ENCODE results near the gene NKAIN2. TPM values are rescaled to one million over a fixed set of nuclear protein-coding genes. Genes with fewer than 3 reads are reported as not detected.

NKAIN2 gene
- total RNA-seq, 1 experiment from 2014 or later: 0.15 TPM

DNA sequence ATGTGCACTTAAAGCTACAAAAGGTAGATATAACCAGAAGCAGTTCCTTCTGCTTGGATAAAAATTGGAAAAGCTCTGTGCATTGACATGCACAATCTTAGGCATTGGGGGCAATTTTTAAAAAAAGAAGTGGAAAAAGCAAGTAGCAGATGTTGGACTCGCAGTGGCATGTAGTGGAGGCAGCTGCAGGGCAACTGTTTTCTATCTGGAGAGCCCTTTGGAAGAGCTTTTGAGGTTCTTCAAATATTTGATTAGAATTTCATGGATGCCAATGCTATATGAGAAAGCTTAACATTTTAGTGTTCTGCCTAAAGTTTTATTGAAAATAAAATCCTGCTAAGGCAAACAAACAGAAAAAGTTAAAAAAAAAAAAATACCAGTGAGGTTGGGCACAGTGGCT, 770.3 kb downstream of the NKAIN2 start:
- no peak for DNase-seq (ENCODE audit: low read depth)

DNA sequence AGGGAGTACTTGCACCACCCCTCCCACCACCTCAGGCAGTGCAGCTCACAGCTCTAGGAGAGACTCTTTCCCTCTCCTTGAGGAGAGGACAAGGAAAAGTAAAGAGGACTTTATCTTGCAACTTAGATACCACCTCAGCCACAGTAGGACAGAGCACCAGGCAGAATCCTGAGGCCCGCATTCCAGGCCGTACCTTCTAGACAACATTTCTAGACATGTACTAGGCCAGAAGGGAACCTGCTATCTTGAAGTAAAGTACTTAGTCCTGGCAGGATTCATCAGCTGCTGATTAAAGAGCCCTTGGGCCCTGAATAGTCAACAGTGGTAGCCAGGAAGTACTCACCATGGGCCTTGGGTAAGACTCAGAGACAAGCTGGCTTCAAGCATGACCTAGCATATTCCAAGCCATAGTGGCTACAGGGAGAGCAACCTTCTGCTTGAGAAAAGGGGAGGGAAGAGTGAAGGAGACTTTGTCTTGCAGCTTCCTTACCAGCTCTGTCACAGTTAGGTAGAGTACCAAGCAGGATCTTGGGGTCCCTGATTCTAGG, 774.1 kb downstream of the NKAIN2 start:
- DNase-seq (ENCODE audit: low read depth): no peak

DNA sequence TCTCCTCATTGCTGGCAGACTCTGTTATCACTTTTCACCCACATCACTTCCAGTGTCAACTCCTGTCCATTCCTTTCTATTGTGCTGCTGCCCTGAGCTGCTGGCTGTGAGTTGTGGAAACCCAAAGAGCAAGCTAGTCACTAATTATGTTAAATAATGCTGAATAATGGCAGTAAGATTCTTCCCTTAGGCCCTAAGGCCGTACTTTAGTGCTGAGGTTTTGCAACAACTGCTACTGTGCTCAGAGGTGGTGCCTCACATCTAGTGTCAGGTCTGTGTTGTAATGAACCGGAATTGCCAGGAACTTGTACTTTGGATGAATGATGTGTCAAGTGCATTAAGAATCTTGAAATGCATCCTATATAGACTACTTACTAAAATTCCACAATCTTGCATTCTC, 786.3 kb downstream of the NKAIN2 start:
- peak; percentile 10 for DNase-seq (ENCODE audit: low read depth)

DNA sequence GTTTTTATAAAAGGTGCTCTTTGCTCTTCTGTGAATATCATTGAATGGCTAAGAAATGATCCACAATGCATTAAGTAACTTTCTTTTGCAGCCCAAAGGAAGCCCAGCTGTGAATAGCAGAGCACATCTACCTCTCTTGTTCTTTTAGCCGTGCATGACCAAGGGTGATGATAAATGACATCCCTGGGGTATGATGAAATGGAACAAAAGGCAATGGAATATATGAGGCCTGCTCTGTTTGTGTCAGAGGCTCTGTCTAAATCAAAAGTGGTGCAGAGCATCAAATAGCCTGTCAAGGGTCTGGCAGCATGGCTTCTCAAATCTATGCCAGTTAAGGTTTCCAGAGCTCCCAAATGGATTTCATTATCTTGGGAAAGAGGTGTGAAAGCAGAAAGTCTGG, 796.0 kb downstream of the NKAIN2 start:
- no peak for DNase-seq (ENCODE audit: low read depth)

DNA sequence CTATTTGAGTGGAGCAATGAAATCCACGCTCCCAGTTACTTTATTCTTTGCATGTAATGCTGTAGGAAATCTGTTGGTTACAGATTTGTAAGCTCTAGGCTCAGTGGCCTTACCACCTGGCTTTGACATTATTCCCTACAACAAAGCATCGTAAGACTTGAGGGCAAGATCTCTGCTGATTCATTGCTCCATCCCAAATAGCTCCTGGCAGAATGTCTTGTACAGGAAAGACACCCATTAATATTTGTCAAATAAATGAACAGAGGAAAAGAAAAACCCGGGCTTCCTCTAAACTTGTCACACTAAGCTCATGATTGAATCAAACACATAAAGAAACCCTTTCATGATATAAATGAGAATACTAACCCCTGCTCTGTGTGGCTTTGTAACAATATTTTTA, 801.1 kb downstream of the NKAIN2 start:
- DNase-seq (ENCODE audit: low read depth): peak; percentile 3

DNA sequence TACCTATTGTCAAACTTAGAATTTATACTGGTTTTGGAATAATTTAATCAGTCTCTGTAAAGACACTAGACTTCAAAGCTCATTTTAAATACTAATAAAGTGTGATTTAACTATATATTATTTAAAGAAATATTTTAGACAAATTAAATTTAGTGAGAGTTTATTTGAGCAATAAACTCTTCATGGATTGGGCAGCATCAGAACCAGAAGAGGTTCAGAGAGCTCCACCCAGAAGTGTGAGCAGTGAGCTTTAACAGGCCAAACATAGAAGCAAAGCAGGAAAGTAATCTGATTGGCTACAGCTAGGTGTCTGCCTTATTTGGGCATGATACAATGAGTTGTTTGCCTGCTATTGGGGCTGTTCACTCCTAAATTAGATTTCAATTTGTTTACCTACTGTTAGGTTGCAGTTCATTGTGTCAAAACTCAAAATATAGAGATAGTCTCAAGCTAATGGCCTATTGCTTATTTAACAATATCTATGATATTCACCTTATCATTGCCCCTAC, 803.5 kb downstream of the NKAIN2 start:
- DNase-seq (ENCODE audit: low read depth): no peak

DNA sequence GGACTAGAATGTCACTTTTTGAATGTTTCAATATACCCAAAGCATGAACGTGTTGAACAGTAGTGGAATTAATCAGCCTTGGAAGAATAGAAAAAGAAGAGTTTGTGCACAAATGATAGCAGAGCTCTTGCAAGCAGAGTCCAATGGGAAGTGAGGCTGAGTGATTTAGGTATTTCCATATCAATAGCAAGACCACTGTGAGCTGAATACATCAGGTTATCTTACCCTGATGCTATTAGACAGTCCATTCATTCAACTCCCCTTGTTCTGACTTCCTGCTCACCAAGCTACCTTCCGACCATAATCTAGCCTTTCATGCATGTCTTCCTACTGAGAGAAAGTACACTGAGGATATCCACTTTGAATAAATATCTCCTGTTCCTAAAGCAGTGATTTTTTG, 809.4 kb downstream of the NKAIN2 start:
- no peak for DNase-seq (ENCODE audit: low read depth)

DNA sequence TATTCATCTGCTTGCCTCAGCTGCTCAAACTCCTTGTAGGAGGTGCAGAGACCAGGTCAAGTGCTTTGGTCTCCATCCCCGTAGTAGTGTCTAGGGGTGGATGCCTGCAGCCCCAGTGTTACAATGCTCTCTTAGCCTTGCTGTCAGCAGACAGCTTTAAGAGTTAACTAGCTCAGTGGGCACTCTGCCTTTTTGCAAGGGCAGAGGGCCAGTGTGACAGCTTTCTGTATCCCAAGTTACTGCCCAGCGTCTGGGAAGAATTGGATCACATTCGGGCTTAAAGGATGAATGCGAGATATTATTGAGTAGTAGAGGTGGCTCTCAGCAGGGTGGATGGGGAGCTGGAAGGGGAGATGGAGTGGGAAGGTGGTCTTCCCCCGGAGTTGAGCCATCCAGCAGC, 818.7 kb downstream of the NKAIN2 start:
- DNase-seq (ENCODE audit: low read depth): no peak

DNA sequence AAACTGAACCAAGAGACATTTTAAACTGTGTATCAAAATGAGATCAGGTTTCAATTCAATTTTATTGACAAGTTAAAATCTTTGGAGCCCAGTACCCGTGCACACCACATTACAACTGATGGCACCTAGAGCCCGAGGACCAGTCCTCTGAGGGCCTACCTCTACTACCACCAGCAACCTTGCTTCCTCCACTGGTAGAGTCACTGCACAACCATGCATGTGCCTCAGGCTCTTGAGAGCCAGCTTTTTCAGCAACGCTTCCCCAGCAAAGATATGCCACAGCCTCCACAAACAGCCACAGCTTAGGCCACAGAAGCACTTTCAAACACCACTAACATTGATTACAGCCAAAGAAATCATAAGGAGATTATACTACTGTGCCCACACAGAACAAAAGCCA, 830.0 kb downstream of the NKAIN2 start:
- no peak for DNase-seq (ENCODE audit: low read depth)

DNA sequence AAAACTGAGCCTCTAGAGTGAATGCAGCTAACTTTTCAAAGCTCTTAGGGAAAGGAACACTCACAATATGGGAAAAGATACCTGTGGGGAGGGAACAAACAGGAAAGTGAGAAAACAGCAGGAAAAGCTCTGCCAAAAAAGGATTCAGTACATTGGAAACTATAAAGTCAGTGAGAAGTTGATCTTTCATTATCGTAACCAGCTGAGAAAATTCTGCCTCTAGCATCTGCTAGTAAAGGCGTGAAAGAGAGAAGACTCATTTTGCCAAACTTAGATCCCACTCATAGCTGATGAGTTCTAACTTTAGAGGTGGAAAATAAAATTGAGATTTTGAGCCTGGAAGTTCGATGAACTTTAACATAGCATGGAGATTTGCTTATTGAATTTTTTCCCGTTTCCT, 836.8 kb downstream of the NKAIN2 start:
- no peak for DNase-seq (ENCODE audit: low read depth)

DNA sequence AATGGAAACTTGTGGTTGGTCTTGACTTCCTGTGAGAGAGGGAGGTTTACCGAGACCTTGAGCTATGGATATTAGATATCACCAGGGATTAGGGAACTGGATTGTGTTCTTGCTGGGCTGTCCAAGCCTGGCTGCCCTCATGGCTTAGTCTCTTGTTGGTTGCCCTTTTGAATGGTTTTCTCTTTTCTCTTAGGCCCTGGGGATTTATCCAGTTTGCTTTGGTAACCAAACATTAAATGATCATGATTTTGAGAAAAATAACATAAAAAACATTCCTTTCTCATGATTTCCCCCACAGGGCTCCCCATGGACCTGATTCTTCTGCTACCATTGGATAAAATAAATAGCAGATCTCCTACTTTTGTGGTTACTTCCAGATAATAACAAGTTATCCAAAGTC, 852.2 kb downstream of the NKAIN2 start:
- no peak for DNase-seq (ENCODE audit: low read depth)

DNA sequence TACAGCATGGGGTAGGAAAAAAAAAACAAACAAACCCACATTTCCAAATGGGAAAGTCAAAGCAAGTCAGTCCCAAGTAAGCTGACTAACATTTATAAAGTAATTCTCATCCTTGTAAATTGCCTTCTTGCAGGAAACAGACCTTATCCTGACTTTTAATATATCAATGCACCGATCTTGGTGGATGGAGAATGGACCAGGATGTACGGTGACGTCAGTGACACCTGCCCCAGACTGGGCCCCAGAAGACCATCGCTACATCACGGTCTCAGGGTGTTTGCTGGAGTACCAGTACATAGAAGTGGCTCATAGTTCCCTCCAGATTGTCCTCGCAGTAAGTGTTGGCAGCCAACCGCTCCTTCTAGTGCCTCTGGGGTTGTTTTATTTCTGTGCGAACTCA, 854.4 kb downstream of the NKAIN2 start:
- DNase-seq (ENCODE audit: low read depth): no peak

DNA sequence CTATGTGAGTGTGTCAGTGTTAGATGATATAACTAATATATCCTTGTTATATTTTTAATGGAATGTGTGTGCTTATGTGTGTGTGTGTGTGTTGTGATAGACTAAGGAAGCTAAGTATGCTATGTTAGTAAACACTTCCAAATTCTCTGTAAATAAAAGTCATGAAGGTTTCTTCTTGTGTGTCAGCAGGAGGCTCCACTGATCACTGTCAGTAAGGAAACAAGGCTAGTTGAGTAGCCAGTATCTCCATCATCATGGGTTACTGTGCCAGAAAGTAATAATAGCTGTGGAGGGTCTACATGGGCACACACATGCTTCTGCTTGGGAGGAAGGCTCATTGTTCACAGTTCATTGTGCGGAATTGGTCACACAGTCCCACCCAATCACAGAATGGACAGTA, 855.8 kb downstream of the NKAIN2 start:
- no peak for DNase-seq (ENCODE audit: low read depth)

DNA sequence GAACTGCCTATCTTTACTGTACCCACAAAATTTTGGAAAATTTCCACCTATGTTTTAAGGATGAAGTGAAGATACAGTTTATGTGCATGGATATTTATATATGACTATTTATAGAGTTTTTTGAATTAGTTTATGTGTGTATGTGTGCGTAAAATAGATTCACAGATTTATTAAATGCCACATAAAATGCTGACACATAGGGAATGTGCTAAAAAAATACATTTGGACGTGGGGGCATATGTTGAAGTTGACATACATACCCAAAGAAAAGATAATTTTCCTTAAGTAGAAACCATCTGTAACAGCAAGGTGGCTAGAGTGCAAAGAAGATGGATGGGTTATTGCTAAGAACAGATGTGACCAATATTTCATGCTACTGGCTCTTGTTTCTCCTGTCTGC, 856.5 kb downstream of the NKAIN2 start:
- no peak for DNase-seq (ENCODE audit: low read depth)

DNA sequence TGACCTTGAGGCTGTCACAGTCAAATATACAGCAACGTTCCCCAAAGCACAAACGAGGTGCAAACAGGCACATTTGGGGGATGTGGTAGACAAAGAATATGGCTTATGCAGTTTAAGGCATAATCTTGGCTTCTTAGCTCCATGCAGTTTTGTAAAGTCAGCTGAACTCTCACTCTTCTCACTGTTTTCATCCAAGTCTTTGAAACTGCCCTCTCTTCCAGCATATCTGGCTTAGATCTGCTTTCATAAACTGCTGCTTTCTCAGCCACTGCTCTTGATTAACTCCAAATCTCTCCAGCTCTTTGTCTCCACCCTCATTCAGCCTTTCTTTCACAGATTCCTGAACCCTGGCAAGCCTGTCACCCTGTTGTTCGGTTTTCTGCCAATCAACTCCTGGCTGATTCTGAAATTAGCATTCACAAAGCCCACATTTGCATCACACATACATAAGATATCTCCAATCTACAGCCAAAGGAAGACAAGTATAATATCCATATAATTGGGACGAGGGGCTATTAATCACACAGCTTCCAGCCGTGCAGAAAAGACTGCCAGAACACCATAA, 857.5 kb downstream of the NKAIN2 start:
- DNase-seq (ENCODE audit: low read depth): no peak

DNA sequence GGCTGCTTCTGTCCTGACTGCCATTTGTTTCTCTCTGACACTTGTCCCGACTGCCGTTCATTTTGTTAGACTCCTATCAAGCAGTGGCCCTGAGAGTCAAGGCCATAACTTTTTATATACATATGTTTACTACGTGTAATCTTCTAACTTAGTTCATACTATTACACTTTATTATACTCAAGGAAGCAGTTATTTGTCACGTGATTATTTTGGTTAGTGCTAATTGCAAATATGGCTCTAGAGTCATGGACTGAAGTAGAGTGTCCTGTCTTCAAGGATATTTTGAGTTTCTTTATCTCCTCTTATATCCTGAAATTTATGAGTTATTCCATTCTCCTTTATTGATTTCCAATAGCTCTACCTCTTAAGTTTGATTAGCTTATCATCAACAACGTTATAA, 864.4 kb downstream of the NKAIN2 start:
- no peak for DNase-seq (ENCODE audit: low read depth)

DNA sequence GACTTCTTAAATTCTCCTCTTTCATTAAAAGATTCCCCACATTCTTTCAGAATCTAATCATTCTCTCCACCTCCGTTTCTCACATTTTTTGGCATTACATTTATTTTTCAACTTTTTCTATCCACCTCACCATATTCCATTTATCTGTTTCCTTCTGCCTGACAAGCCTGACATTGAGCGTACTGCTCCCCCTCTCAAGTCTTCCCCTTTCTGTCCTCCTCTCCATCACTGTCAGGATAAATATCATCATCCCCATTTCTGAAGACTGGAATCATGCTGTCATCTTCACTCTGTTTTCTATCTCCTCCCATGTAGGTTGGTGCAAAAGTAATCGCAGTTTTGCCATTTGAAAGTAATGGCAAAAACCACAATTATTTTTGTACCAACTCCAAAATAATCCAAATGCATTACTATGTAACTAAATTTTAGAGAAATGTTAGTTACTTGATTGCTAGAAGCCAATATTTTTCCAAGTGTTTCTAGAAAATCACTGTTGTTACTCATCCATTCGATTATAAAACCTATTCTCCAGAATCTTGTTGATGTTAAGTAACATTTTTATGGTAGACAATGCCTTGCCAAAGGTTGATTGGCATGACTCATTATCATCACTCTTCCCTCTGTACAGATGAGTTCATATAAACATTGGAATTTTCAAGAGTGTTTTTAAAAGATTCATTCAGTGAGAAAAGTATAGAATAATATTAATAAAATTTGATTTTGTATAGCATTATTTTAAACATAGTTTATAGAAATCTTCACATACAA, 866.2 kb downstream of the NKAIN2 start:
- peak; percentile 35 for DNase-seq (ENCODE audit: low read depth)

DNA sequence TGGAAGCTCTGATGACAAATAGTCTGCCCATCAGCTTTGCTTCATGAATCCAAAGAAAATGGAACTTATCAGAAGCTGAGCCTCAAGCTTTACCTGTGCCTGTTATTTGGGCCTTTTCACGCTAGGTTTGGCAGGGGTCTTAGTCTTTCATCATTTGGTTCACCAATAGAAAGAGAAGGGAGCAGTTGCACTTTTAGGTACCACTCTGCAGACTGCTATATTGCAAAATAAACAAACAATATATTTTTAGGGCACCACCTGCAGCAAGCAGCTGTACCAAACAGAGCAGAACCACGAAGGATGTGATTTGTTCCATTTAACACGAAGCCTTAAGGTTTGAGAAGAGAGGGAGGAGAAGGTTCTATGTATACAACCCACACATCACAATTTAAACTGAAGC, 867.1 kb downstream of the NKAIN2 start:
- no peak for DNase-seq (ENCODE audit: low read depth)

DNA sequence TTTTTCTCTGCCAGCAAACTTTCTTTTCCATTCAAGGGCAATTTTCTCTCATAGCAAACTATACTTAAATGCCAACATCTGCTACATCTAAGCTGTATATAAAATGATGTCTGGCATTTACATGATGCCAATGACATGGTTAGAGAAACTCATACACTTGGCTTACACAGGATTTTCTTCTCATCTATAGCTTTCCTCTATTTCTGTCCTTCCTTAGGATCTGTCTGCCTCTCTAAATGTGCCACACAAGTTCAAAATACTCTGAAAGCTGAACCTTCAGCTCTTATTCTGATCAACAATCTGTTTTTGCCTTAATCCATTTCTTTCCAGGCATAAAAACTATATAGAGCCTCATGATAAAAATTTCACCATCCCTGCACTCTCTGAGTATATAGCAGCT, 867.7 kb downstream of the NKAIN2 start:
- no peak for DNase-seq (ENCODE audit: low read depth)

DNA sequence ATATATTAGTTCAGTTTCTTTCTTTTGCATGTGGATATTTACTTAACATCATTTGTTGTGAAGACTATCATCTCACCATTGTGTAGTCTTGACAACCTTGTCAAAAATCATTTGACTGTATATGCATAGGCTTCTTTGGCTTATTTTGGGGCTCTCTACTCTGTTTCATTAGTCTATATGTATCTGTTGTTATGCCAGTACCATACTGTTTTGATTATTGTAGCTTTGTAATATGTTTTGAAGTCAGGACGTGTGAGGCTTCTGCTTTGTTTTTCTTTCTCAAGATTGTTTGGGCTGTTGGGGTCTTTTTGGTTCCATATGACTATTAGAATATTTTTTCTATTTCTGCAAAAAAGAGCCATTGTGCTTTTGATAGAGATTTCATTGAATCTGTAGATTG, 870.4 kb downstream of the NKAIN2 start:
- no peak for DNase-seq (ENCODE audit: low read depth)

DNA sequence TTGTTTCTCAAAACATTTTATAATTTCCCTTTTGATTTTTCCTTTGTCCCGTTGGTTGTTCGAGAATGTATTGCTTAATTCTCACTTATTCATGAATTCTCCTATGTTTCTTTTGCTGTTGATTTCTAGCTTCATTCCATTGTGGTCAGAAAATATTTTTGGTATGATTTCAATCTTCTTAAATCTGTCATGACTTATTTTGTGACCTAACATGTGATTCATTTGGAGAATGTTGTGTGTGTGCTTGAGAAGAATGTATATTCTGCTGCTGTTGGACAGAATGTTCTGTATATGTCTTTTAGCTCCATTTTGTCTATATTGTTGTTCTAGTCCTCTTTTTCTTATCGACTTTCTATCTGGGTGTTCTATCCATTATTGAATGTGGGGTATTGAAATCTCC, 872.4 kb downstream of the NKAIN2 start:
- DNase-seq (ENCODE audit: low read depth): peak; percentile 64

DNA sequence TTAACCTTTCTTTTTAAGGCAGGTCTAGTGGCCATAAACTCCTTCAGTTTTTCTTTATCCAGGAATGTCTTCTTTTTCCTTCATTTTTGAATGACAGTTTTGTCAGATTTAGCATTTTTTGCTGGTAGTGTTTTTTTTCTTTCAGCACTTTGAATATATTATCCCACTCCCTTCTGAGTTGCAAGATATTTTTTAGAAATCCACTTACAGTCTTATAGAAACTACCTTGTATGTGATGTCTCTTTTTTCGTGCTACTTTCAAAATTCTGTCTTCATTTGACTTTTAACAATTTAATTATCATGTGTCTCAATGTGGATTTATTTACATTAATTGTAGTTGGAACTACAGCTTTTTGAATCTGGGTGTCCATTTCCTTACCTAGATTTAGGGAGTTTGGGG, 874.2 kb downstream of the NKAIN2 start:
- DNase-seq (ENCODE audit: low read depth): no peak

DNA sequence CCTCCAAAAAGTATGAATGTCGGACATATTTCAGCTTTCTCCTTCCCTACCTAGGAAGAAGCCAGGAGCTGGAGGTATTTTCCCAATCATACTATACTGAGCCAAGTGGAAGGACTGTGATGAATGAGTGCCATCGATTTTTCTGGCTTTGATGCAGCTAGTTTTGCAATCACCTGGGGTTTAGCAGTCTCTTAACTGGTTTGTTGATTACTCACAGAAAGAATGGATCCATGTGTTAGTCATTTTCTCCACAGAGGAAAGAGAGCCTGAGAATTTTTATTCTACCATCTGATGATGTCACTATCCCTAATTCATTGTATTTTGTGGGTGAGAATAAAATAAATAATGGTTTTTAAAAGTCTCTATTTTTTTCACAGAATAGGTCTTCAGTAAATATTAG, 875.7 kb downstream of the NKAIN2 start:
- peak; percentile 51 for DNase-seq (ENCODE audit: low read depth)

Data from M059J (cell line).